Central memory CD8-positive, alpha-beta T cell (primary cell): ENCODE measurements around the gene PRLR.
"Not testable (repeated sequence)": the region's sequence is repeated elsewhere in the genome, so short reads cannot be mapped to it uniquely, and the experiment has no call there.

Source experiments
- ATAC-seq: fragments of 150-1000 bp; cut with Tn5 transposase; replicated peaks from 2 replicates; pipeline ENCODE4 v1.10.0; 2022; ENCODE audit warnings: mild to moderate bottlenecking, moderate FRiP score, moderate number of reproducible peaks; ENCODE audit not compliant: poor library complexity, severe bottlenecking; ENCODE audit errors: extremely low read depth
- DNase-seq, 2 donors: peaks; one replicate each; pipeline ENCODE4 v3.0.0; 2021; ENCODE audit warnings: low spot score in 2 of 2
- H3K27ac Mint-ChIP-seq: one replicate; pipeline ENCODE4 v1.8.0; 2022; ENCODE audit warnings: low read depth, mild to moderate bottlenecking, moderate library complexity, mixed read lengths
- H3K27me3 Mint-ChIP-seq: one replicate; pipeline ENCODE4 v1.8.0; 2022; ENCODE audit warnings: mixed read lengths
- H3K36me3 Mint-ChIP-seq: one replicate; pipeline ENCODE4 v1.8.0; 2022; ENCODE audit warnings: mild to moderate bottlenecking, moderate library complexity, mixed read lengths; ENCODE audit not compliant: insufficient read depth
- H3K4me1 Mint-ChIP-seq: one replicate; pipeline ENCODE4 v1.8.0; 2022; ENCODE audit warnings: mixed read lengths
- H3K4me3 Mint-ChIP-seq: one replicate; pipeline ENCODE4 v1.8.0; 2022; ENCODE audit warnings: mild to moderate bottlenecking, moderate library complexity, mixed read lengths
- H3K9me3 Mint-ChIP-seq: one replicate; pipeline ENCODE4 v1.8.0; 2022; ENCODE audit warnings: mixed read lengths

PRLR gene

GRCh38 chr5:35041261-35041660 is 189.0 kb downstream of the PRLR start:
- no peaks in the 10 kb centered on the region for H3K4me1 Mint-ChIP-seq
- H3K27ac Mint-ChIP-seq: no peak overlapping the region
- H3K36me3 Mint-ChIP-seq: peaks cover 2% of the 10 kb centered on the region
- ATAC-seq (no peak), DNase-seq (no peak)
- H3K27me3 Mint-ChIP-seq: peaks cover 57% of the 10 kb centered on the region
- no peak overlapping the region for H3K4me3 Mint-ChIP-seq
- no peaks in the 10 kb centered on the region for H3K9me3 Mint-ChIP-seq

- no peaks in the 10 kb centered on the region for H3K4me1 Mint-ChIP-seq
- DNase-seq (no peak), ATAC-seq (no peak)
- H3K27me3 Mint-ChIP-seq: peaks cover 60% of the 10 kb centered on the region
- H3K36me3 Mint-ChIP-seq: no peaks in the 10 kb centered on the region
- H3K27ac Mint-ChIP-seq: no peak overlapping the region
- no peak overlapping the region for H3K4me3 Mint-ChIP-seq
- no peaks in the 10 kb centered on the region for H3K9me3 Mint-ChIP-seq
Measured at GRCh38 chr5:35038891-35039290, 191.4 kb downstream of the PRLR start.

GRCh38 chr5:35036536-35036935 is 193.8 kb downstream of the PRLR start:
- ATAC-seq (no peak), DNase-seq (no peak)
- H3K9me3 Mint-ChIP-seq: no peaks in the 10 kb centered on the region
- H3K36me3 Mint-ChIP-seq: no peaks in the 10 kb centered on the region
- H3K27ac Mint-ChIP-seq: no peak overlapping the region
- H3K4me3 Mint-ChIP-seq: no peak overlapping the region
- no peaks in the 10 kb centered on the region for H3K4me1 Mint-ChIP-seq
- H3K27me3 Mint-ChIP-seq: peaks cover 60% of the 10 kb centered on the region

- H3K4me1 Mint-ChIP-seq, DNase-seq, H3K4me3 Mint-ChIP-seq, H3K36me3 Mint-ChIP-seq, H3K9me3 Mint-ChIP-seq, H3K27ac Mint-ChIP-seq, ATAC-seq: not testable (repeated sequence)
- peaks cover 60% of the 10 kb centered on the region for H3K27me3 Mint-ChIP-seq
Measured at GRCh38 chr5:35035929-35036328, 194.4 kb downstream of the PRLR start.

- H3K27ac Mint-ChIP-seq: no peak overlapping the region
- H3K4me3 Mint-ChIP-seq: no peak overlapping the region
- ATAC-seq (no peak), DNase-seq (no peak)
- H3K36me3 Mint-ChIP-seq: no peaks in the 10 kb centered on the region
- H3K4me1 Mint-ChIP-seq: no peaks in the 10 kb centered on the region
- peaks cover 60% of the 10 kb centered on the region for H3K27me3 Mint-ChIP-seq
- H3K9me3 Mint-ChIP-seq: no peaks in the 10 kb centered on the region
Measured at GRCh38 chr5:35035271-35035670, 195.0 kb downstream of the PRLR start.

- Mint-ChIP-seq H3K9me3 (no peaks in the 10 kb centered on the region), H3K27ac (no peak overlapping the region), H3K4me3 (no peak overlapping the region), H3K4me1 (no peaks in the 10 kb centered on the region), H3K27me3 (peaks cover 65% of the 10 kb centered on the region), H3K36me3 (no peaks in the 10 kb centered on the region)
- ATAC-seq (no peak), DNase-seq (no peak)
Measured at GRCh38 chr5:35032356-35032755, 197.9 kb downstream of the PRLR start.

DNA sequence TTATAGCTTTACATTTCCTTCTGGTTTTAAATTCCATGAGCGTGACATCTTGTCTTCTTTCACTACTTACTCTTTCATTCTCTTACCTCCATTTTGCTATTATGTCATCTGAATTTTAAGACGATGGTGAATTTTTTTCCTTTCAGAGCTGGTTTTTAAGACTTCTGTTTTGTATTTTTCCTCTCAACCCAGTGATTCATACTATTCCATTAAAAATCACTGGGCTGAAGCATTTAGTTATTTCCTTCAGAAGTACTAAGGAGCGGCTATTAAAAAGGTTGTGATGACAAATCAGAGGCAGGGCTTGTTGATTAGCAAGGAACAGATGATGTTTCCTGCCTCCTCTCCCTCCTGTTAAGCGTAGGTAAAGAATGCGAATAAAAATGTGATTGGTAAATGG is 199.0 kb downstream of the PRLR start:
- DNase-seq: no peak

GRCh38 chr5:35030426-35031100 is 199.7 kb downstream of the PRLR start:
- no peaks in the 10 kb centered on the region for H3K4me1 Mint-ChIP-seq
- DNase-seq (no peak), ATAC-seq (no peak)
- no peak overlapping the region for H3K27ac Mint-ChIP-seq
- peaks cover 66% of the 10 kb centered on the region for H3K27me3 Mint-ChIP-seq
- H3K36me3 Mint-ChIP-seq: no peaks in the 10 kb centered on the region
- H3K9me3 Mint-ChIP-seq: no peaks in the 10 kb centered on the region
- no peak overlapping the region for H3K4me3 Mint-ChIP-seq

More for the DNA sequence above, 199.0 kb downstream of the PRLR start:
- Mint-ChIP-seq H3K27me3 (peaks cover 59% of the 10 kb centered on the region), H3K9me3 (no peaks in the 10 kb centered on the region), H3K27ac (no peak overlapping the region), H3K4me3 (no peak overlapping the region), H3K4me1 (no peaks in the 10 kb centered on the region), H3K36me3 (no peaks in the 10 kb centered on the region)
- ATAC-seq: no peak

DNA sequence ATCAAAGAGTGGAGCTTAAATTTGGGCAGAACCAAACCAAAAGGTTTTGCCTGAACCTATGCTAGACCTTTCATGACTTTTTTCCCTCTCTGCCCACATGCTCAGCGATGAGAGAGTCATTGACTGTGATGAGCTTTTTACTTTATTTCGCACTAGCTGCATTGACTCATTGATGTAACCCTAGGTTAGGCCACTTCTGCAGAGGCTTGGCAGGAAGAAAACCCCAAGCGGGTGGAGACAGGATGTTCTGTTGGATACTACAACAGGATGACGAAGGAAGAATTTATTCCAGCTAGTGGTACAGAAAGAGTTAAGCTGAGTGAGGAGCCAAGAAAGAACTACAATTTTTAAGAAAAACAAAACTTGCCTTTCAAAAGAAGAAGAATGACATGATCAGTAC is 201.0 kb downstream of the PRLR start:
- ATAC-seq (no peak), DNase-seq (no peak)
- H3K36me3 Mint-ChIP-seq: no peaks in the 10 kb centered on the region
- H3K4me1 Mint-ChIP-seq: no peaks in the 10 kb centered on the region
- peaks cover 56% of the 10 kb centered on the region for H3K27me3 Mint-ChIP-seq
- H3K27ac Mint-ChIP-seq: no peak overlapping the region
- H3K4me3 Mint-ChIP-seq: no peak overlapping the region
- H3K9me3 Mint-ChIP-seq: no peaks in the 10 kb centered on the region

- Mint-ChIP-seq H3K27ac (no peak overlapping the region), H3K36me3 (no peaks in the 10 kb centered on the region), H3K9me3 (no peaks in the 10 kb centered on the region)
Measured at GRCh38 chr5:35026941-35027340, 203.3 kb downstream of the PRLR start.

GRCh38 chr5:35026280-35026840 is 203.9 kb downstream of the PRLR start:
- H3K27me3 Mint-ChIP-seq: peaks cover 43% of the 10 kb centered on the region
- H3K4me3 Mint-ChIP-seq: no peak overlapping the region
- no peak overlapping the region for H3K27ac Mint-ChIP-seq
- no peaks in the 10 kb centered on the region for H3K4me1 Mint-ChIP-seq
- no peaks in the 10 kb centered on the region for H3K9me3 Mint-ChIP-seq
- ATAC-seq (no peak), DNase-seq (no peak)
- H3K36me3 Mint-ChIP-seq: no peaks in the 10 kb centered on the region

More at GRCh38 chr5:35026941-35027340, 203.3 kb downstream of the PRLR start:
- Mint-ChIP-seq H3K4me3 (no peak overlapping the region), H3K27me3 (peaks cover 46% of the 10 kb centered on the region), H3K4me1 (no peaks in the 10 kb centered on the region)
- no peak for DNase-seq
- no peak for ATAC-seq

DNA sequence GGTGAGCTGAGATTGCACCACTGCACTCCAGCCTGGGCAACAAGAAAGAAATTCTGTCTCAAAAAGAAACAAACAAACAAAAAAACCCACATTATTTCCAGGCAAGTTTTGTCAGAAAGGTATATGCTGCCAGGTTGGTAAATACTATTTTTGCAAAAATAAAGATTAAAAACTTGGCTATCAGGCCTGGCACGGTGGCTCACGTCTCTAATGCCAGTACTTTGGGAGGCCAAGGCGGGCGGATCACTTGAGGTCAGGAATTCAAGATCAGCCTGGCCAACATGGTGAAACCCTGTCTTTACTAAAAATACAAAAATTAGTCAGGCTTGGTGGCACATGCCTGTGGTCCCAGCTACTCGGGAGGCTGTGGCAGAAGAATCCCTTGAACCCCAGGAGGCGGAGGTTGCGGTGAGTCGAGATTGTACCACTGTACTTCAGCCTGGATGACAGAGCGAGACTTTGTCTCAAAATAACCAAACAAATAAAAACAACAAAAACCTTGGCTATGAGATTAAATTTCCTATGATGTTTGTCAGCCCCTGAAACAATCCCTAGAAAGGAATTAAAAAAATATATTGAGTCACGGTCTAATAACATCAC is 205.3 kb downstream of the PRLR start:
- no peak for ATAC-seq
- DNase-seq: no peak
- Mint-ChIP-seq H3K9me3 (no peaks in the 10 kb centered on the region), H3K27me3 (peaks cover 37% of the 10 kb centered on the region), H3K27ac (no peak overlapping the region), H3K36me3 (no peaks in the 10 kb centered on the region), H3K4me1 (no peaks in the 10 kb centered on the region), H3K4me3 (no peak overlapping the region)
